Calu3 (cell line): ENCODE measurements around the gene SWT1. TPM values are rescaled to one million over a fixed set of nuclear protein-coding genes. Genes with fewer than 3 reads are reported as not detected.
A peak's percentile ranks its signal among the peaks of the same experiment; 100 is the strongest.
"Not testable (repeated sequence)": the region's sequence is repeated elsewhere in the genome, so short reads cannot be mapped to it uniquely, and the experiment has no call there.

Experiments used
- BruUV-seq: library from RNA; stranded (reverse); fragments of 400-500 nt; replicated peaks from 2 replicates; lab custom pipeline; 2021; lab: Mats Ljungman, UMichigan
- CTCF ChIA-PET: fragments of 300-600 bp; sonication (Branson Sonifier 250); formaldehyde crosslinking; loops from one replicate; lab custom pipeline; 2022; ENCODE audit warnings: antibody characterized with exemption; lab: Charles Lee
- DNase-seq: peaks from one replicate; pipeline ENCODE4 v3.0.0; 2022
- H3K27ac Mint-ChIP-seq: one replicate; pipeline ENCODE4 v1.8.0; 2022; ENCODE audit warnings: mixed read lengths; ENCODE audit not compliant: unreplicated experiment
- H3K27me3 Mint-ChIP-seq: one replicate; pipeline ENCODE4 v1.8.0; 2022; ENCODE audit warnings: mixed read lengths; ENCODE audit not compliant: unreplicated experiment
- H3K36me3 Mint-ChIP-seq: one replicate; pipeline ENCODE4 v1.8.0; 2022; ENCODE audit warnings: mild to moderate bottlenecking, moderate library complexity, mixed read lengths; ENCODE audit not compliant: insufficient read depth, unreplicated experiment
- H3K4me1 Mint-ChIP-seq: one replicate; pipeline ENCODE4 v1.8.0; 2022; ENCODE audit warnings: mild to moderate bottlenecking, low read depth, mixed read lengths; ENCODE audit not compliant: unreplicated experiment
- H3K4me3 Mint-ChIP-seq: one replicate; pipeline ENCODE4 v1.8.0; 2022; ENCODE audit warnings: mild to moderate bottlenecking, low read depth, moderate library complexity, mixed read lengths; ENCODE audit not compliant: unreplicated experiment
- H3K9me3 Mint-ChIP-seq: one replicate; pipeline ENCODE4 v1.8.0; 2022; ENCODE audit warnings: low read depth, mixed read lengths; ENCODE audit not compliant: unreplicated experiment
- intact Hi-C: fragments of 100-400 bp; cut with micrococcal nuclease; formaldehyde crosslinking; loops from one replicate; pipeline ENCODE4 v1.10.0; 2022; ENCODE audit not compliant: unreplicated experiment
- total RNA-seq: library from RNA; stranded (reverse); gene quantifications from 2 replicates; pipeline ENCODE4 v1.2.3, GENCODE V29; 2022
- TF ChIP-seq, protein P1 (sequence below): fragments of 200-600 bp; IDR thresholded peaks from one replicate; pipeline ENCODE4 v1.8.0; 2022; ENCODE audit warnings: antibody characterized with exemption; ENCODE audit not compliant: unreplicated experiment

SWT1 gene
- total RNA-seq, 1 experiment from 2014 or later: 2.9 TPM

DNA sequence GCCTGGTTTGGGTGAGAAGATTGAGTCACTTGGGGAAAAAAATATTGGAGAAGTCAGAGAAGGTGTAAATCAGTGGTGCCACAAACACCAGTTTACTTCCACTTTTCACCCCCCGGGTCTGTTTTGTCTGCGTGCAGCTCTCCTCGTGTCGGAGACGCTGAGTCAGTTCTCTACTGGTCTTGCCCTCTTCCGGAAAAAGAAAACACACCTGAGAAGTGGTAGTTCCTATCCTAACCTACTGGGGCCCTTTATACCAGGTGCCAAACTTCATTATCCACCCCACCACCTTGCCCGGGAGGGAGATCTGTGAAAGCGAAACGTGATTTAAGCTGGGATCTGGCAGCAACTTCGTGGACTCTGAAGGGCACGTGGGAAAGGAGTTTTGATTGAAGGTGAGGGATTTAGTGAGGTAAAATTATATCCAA lies 160.9 kb downstream of the SWT1 start:
- H3K4me3 Mint-ChIP-seq: peak overlapping the region; percentile 99
- CTCF ChIA-PET: interaction anchor here (0.6 to 4.7 kb wide), 9 partner anchors 48 to 363 kb away, joined by 3 to 51 read pairs (median 8); partner anchors contain the start of genes SWT1 and TRMT1L
- intact Hi-C loops: loop anchor here (2.0 to 10.0 kb wide), 6 partner anchors 93 to 897 kb away; no protein-coding TSS in a partner anchor
- peaks cover 45% of the 10 kb centered on the region for H3K36me3 Mint-ChIP-seq
- H3K27me3 Mint-ChIP-seq: no peaks in the 10 kb centered on the region
- BruUV-seq: TSS peak; percentile 82
- peaks cover 2% of the 10 kb centered on the region for H3K9me3 Mint-ChIP-seq
- peak overlapping the region; percentile 92 for H3K27ac Mint-ChIP-seq
- peaks cover 36% of the 10 kb centered on the region for H3K4me1 Mint-ChIP-seq
- peak; percentile 64 for DNase-seq
- TF ChIP-seq, protein P1, sequence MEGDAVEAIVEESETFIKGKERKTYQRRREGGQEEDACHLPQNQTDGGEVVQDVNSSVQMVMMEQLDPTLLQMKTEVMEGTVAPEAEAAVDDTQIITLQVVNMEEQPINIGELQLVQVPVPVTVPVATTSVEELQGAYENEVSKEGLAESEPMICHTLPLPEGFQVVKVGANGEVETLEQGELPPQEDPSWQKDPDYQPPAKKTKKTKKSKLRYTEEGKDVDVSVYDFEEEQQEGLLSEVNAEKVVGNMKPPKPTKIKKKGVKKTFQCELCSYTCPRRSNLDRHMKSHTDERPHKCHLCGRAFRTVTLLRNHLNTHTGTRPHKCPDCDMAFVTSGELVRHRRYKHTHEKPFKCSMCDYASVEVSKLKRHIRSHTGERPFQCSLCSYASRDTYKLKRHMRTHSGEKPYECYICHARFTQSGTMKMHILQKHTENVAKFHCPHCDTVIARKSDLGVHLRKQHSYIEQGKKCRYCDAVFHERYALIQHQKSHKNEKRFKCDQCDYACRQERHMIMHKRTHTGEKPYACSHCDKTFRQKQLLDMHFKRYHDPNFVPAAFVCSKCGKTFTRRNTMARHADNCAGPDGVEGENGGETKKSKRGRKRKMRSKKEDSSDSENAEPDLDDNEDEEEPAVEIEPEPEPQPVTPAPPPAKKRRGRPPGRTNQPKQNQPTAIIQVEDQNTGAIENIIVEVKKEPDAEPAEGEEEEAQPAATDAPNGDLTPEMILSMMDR: peak; percentile 25

DNA sequence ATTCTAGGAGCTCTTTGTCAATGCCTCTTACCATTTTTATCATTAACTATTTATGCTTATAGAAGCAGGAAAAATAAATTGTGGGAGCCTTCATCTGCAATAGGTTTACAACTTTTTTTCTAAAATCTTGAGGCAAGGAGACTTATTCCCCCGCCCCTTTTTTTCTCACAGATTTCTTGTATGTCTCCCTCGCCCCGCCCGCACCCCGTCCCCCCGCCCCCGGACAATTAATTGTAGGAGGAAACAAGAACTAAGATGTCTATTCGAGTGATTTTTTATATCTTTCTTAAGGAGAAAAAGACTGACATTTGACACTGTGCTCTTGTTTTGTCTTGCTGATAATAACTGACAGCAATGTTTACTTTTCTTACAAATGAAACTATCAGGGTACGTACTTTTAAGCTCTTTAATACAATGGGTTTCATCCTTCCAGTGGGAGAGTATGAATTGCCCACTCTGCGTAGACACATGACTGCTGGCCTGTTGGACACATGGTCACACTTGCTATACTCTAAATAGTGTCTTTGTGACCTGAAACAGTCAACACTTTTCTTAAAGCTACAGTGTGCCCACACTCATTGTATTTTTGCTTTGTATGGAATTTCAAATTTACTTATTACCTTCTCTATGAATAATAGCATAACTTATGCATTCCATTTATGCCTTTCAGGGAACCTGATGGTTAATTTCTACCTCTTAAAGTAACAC lies 161.6 kb downstream of the SWT1 start:
- Mint-ChIP-seq H3K27me3 (no peaks in the 10 kb centered on the region), H3K27ac (peak overlapping the region; percentile 92), H3K36me3 (peaks cover 43% of the 10 kb centered on the region), H3K4me1 (peaks cover 29% of the 10 kb centered on the region), H3K9me3 (peaks cover 2% of the 10 kb centered on the region), H3K4me3 (peak overlapping the region; percentile 99)
- DNase-seq: no peak
- CTCF ChIA-PET: interaction anchor here (0.6 to 4.7 kb wide), 7 partner anchors 48 to 362 kb away, joined by 5 to 51 read pairs (median 12); no protein-coding TSS in a partner anchor
- intact Hi-C loops: loop anchor here (5.0 to 10.0 kb wide), 2 partner anchors 249 to 896 kb away; no protein-coding TSS in a partner anchor
- TF ChIP-seq, protein P1: no peak
- no TSS peak for BruUV-seq

DNA sequence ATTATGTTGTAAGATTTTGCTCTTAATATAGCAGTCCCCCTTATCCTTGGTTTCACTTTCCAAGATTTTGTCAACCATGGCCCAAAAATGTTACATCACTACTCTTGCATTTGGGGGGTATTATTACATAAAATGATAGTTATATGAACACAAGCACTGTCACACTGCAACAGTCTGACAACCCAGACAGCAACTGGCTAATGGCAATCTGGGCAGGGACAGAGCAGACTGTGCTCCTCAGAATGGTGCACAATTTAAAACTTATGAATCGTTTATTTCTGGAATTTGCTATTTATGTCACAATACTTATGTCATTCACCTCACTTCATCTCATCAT lies 162.1 kb downstream of the SWT1 start:
- peaks cover 24% of the 10 kb centered on the region for H3K4me1 Mint-ChIP-seq
- no peaks in the 10 kb centered on the region for H3K27me3 Mint-ChIP-seq
- TF ChIP-seq, protein P1: no peak
- peaks cover 38% of the 10 kb centered on the region for H3K36me3 Mint-ChIP-seq
- DNase-seq: no peak
- CTCF ChIA-PET: interaction anchor here (0.6 to 4.7 kb wide), 3 partner anchors 151 to 276 kb away, joined by 7 to 51 read pairs (median 12); no protein-coding TSS in a partner anchor
- peaks cover 2% of the 10 kb centered on the region for H3K9me3 Mint-ChIP-seq
- H3K4me3 Mint-ChIP-seq: peak overlapping the region; percentile 99
- BruUV-seq: no TSS peak
- intact Hi-C loops: loop anchor here (5.0 to 10.0 kb wide), 2 partner anchors 248 to 896 kb away; no protein-coding TSS in a partner anchor
- no peak overlapping the region for H3K27ac Mint-ChIP-seq

DNA sequence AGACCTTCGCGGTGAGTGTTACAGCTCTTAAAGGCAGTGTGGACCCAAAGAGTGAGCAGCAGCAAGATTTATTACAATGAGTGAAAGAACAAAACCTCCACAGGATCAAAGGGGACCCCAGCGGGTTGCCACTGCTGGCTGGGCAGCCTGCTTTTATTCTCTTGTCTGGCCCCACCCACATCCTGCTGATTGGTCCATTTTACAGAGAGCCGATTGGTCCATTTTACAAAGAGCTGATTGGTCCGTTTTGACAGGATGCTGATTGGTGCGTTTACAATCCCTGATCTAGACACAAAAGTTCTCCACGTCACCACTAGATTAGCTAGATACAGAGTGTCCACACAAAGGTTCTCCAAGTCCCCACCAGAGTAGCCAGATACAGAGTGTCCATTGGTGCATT lies 164.1 kb downstream of the SWT1 start:
- BruUV-seq, DNase-seq, H3K9me3 Mint-ChIP-seq, H3K4me3 Mint-ChIP-seq, H3K27ac Mint-ChIP-seq, intact Hi-C loops, CTCF ChIA-PET, H3K27me3 Mint-ChIP-seq: not testable (repeated sequence)
- H3K36me3 Mint-ChIP-seq: peaks cover 23% of the 10 kb centered on the region
- H3K4me1 Mint-ChIP-seq: peaks cover 15% of the 10 kb centered on the region

DNA sequence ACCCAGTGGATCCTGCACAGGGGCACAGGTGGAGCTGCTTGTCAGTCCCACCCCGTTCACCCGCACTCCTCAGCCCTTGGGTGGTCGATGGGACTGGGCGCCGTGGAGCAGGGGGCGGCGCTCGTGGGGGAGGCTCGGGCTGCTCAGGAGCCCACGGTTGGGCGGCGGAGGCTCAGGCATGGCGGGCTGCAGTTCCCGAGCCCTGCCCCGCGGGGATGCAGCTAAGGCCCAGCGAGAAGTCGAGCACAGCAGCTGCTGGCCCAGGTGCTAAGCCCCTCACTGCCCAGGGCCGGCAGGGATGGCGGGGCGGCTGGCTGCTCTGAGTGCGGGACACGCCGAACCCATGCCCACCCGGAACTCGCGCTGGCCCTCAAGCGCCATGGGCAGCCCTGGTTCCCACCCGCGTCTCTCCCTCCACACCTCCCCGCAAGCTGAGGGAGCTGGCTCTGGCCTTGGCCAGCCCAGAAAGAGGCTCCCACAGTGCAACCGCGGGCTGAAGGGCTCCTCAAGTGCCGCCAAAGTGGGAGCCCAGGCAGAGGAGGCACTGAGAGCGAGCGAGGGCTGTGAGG lies 164.8 kb downstream of the SWT1 start:
- intact Hi-C loops, DNase-seq, H3K27ac Mint-ChIP-seq: not testable (repeated sequence)

More for the DNA sequence above, 164.8 kb downstream of the SWT1 start:
- H3K9me3 Mint-ChIP-seq, H3K4me3 Mint-ChIP-seq, BruUV-seq, H3K27me3 Mint-ChIP-seq, CTCF ChIA-PET: not testable (repeated sequence)
- H3K4me1 Mint-ChIP-seq: peaks cover 15% of the 10 kb centered on the region
- H3K36me3 Mint-ChIP-seq: peaks cover 16% of the 10 kb centered on the region
